Adrenal gland (tissue), 5 donors: ENCODE results near the gene VDAC1.

Experiments
- CTCF ChIP-seq, 6 experiments: fragments of 450-650 bp in 4 of 6; fragments of 200-600 bp in 2 of 6; sonication (generic) in 1 of 6; IDR thresholded peaks; 1 replicate in 5 of 6; 2 replicates in 1 of 6; pipeline versions ENCODE4 v1.5.1 to v1.8.0; 2016 to 2021; ENCODE audit warnings: antibody characterized with exemption in 6 of 6, mild to moderate bottlenecking in 2 of 6, moderate library complexity in 1 of 6
- POLR2A ChIP-seq, 2 donors: fragments of 450-650 bp; IDR thresholded peaks; one replicate each; pipeline ENCODE4 v1.6.1; 2017; ENCODE audit warnings: antibody characterized with exemption in 2 of 2, mild to moderate bottlenecking in 2 of 2, moderate library complexity in 1 of 2
- donor health status: DM: no; HTN: no; CAD: no.

- TF ChIP-seq CTCF (IDR thresholded peaks at IDR 0.05) (no peak), POLR2A (IDR thresholded peaks at IDR 0.05) (no peak)
These were observed 35.0 kb downstream of the VDAC1 start for GRCh38 chr5:133969654-133970324.
